ENCODE results near the gene SPRYD3.
"Not testable (repeated sequence)": the region's sequence is repeated elsewhere in the genome, so short reads cannot be mapped to it uniquely, and the experiment has no call there.

Gene SPRYD3

GRCh38 chr12:53101931-53102781 lies 23.0 kb upstream of the SPRYD3 start:
- DNase-seq: no peak

DNA sequence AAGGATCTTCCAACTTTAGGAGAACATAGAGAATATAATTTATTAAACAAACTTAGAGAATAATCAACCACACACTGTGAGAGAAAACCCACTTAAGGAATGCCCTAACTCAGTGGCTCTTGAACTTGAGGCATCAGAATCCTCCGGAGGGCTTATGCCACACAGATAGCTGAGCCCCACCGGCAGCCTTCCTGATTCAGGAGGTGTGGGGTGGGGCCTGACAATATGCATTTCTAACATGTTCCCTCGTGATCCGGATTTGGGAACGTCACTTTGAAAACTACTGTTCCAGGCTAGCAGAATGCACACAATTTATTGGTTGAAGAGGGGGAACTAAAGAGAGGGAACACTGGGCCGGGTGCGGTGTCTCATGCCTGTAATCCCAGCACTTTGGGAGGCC lies 22.1 kb upstream of the SPRYD3 start:
- DNase-seq: no peak

GRCh38 chr12:53100466-53101151 lies 21.4 kb upstream of the SPRYD3 start:
- no peak for DNase-seq

DNA sequence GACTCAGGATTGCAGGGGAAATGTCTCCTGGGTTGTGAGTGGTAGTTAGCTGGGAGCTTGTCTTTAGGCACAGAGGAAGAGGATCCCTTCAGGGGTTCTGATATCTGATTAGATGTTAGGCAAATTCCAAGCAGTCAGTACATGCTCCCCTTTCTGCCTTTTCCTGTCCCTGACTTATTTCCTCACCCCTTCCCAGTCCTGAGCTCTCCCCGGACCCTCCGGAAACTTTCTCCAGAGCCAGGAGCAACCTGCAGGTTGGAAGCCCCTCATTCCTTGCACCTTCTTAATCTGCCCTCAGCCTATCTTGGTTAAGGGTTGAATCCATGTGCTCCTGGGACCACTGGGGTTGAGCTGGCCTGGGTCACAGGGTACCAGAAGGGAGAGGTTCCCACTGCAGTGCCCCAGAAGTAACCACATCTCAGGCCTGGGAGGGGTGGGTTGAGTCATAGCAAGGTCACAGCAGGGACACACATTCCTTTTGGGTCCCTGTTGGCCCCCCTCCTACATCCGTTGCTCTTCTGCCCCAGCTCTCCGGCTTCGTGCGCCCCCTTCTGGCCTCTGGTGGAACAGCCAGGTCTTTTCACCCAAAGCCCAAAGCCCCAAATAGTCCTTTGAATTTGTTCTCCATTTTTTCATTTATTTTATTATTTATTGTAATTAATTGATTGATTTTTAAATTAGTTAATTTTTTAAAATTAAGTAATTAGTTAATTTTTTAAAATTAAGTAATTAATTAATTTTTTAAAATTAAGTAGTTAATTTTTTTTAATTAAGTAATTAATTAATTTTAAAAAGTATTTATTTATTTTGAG lies 20.1 kb upstream of the SPRYD3 start:
- DNase-seq: peak; percentile 80

GRCh38 chr12:53098354-53098981 lies 19.3 kb upstream of the SPRYD3 start:
- DNase-seq: no peak

DNA sequence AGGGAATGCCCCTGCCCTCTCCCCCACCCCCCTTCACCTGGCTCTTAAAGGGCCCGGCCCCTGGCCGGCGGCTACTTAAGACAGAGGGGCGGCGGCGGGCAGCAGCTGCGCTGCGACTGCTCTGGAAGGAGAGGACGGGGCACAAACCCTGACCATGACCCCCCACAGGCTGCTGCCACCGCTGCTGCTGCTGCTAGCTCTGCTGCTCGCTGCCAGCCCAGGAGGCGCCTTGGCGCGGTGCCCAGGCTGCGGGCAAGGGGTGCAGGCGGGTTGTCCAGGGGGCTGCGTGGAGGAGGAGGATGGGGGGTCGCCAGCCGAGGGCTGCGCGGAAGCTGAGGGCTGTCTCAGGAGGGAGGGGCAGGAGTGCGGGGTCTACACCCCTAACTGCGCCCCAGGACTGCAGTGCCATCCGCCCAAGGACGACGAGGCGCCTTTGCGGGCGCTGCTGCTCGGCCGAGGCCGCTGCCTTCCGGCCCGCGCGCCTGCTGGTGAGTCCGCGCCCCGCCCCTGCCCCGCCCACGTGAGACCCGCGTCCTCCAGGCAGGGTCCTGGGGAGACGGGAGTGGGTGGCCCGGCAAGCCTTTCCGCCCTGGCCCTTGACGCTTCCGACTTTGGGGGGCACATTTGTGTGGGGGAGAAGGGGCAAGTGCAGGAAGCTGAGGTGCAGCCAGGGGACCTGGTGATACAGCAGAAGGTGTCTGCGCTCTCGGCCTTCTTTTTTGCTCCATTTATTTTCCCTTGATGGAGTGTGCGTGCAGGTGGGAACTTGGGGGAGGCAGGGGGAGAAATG lies 18.6 kb upstream of the SPRYD3 start, which contains the start of gene IGFBP6:
TSS of gene IGFBP6 (plus strand) at position 104 of the 790 bp plus-strand sequence. CDS start at position 155, 51 bp downstream.
- DNase-seq: peak; percentile 85

DNA sequence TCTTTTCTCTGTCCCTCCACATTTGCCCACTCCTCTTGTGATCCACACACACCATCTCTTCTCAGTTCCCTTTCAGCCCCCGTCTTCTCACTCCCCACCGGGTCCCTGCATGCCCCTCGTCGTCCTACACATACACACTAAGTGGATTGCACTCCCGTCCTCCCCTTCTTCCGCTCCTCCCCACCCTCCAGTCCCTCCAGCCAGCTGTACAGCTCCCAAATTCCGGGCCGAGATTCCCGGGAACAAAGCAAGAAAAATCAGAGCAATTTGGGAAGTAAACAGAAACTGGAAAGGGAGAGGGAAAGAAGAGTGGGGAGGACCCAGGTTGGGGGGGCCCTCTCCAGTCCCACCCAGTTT lies 18.0 kb upstream of the SPRYD3 start:
- peak; percentile 71 for DNase-seq

GRCh38 chr12:53096759-53097158 lies 17.6 kb upstream of the SPRYD3 start:
- DNase-seq: no peak

DNA sequence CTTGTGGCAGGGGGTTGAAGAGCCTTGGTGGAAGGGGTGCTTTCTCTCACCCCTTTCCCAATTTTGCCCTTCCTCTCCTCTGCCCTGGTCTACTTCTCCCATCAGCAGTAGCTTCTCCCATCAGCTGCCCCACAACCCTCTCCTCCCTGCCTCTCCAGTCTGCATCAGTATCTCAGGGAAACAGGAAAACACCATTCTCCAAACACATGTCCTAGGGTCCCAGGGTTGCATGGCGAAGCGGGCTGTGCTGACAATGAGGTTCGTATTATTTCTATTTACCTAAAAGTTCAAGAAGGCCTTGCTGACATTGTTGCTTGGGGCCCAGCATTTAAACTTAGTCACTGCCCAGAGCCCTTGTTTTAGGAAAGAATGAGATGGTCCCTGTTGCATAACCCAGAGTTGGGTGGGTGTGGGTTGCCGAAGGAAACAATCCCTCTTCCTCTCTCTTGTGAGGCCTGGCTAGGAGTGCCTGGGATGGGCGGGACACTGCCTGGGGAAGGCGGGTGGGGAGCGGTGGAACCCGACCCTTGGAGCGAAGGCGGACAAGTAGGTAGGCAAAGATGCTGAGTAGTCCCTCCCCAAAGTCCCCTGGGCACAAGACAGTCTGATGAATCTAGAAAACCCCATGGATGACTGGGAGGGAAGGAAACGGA lies 17.0 kb upstream of the SPRYD3 start:
- DNase-seq: no peak

DNA sequence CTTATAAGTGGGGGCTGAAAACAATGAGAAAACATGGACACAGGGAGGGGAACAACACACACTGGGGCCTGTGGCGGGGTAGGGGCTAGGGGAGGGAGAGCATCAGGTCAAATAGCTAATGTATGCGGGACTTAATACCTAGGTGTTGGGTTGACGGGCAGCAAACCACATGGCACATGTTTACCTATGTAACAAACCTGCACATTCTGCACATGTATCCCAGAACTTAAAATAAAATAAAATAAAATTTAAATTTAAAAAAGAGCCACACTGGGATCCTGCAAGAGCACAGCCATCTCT lies 16.4 kb upstream of the SPRYD3 start:
- not testable (repeated sequence) for DNase-seq

- DNase-seq: not testable (repeated sequence)
These were observed 15.8 kb upstream of the SPRYD3 start for GRCh38 chr12:53094796-53095595.

DNA sequence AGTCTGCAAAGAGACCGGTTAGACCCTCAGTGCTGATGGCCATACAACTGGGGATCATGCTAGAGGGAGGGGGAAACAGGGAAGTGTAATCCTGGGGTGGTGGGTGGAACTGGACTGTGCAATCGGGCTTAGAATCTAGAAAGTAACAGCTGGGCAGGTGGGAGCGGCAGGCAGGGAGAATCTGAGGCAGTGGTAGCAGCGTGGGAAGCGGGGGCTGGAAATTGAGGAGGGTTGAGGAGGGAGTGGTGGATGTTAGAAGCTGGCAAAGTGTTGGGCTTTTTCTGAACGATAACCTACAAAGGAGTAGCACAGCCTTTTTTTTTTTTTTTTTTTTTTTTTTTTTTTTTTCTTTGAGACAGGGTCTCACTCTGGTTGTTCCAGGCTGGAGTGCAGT lies 15.2 kb upstream of the SPRYD3 start:
- no peak for DNase-seq

GRCh38 chr12:53093777-53094393 lies 14.7 kb upstream of the SPRYD3 start:
- DNase-seq: no peak

GRCh38 chr12:53091756-53092155 lies 12.6 kb upstream of the SPRYD3 start:
- DNase-seq: peak; percentile 19

DNA sequence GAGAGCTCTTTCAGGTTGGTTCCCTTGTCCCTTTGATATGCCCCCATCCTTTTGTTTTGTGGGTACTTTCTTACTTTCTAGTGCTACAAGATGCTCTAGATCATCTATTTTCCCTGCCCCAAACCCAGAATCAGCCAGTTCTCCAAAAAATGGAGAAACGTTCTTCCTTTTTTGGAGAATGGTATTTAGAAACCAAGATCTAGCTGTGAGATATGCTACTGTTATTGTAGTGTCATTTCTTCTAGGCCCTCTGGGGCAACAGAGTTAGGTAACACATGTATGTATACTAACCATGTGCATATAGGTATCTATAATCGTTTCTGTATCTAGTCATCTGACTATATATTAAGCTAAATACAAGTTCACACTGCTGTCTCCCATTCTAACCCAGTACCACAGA lies 11.4 kb upstream of the SPRYD3 start:
- DNase-seq: no peak

DNA sequence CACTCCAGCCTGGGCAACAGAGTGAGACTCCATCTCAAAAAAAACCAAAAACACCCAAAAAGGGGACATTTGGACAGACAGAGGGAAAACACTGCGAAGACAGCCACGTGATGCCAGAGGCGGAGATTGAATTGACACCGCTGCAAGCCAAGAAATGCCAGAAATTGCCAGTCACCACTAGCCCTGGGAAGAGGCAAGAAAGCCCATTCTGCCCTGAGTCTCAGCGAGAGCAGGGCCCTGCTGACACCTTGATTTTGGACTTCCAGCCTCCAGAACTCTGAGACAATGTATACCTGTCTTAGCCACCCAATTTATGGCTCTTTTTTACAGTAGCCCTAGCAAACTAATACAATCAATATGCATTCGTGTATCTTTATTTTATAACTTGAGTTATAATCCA lies 10.9 kb upstream of the SPRYD3 start:
- DNase-seq: no peak

- no peak for DNase-seq
These were observed 7.2 kb upstream of the SPRYD3 start for GRCh38 chr12:53086361-53086760.

GRCh38 chr12:53082637-53083175 lies 3.5 kb upstream of the SPRYD3 start:
- no peak for DNase-seq

GRCh38 chr12:53078425-53079225 lies 565 bp downstream of the SPRYD3 start:
- peak; percentile 82 for DNase-seq
